Measurements from ENCODE around the gene PRKAR1B. TPM values are rescaled to one million over a fixed set of nuclear protein-coding genes. Genes with fewer than 3 reads are reported as not detected.

The PRKAR1B gene
- polyA plus RNA-seq, 1 of the 3 experiments (the other 2 are of a cell fraction), result 63.7 TPM

- 90% methylated on average over 5 of the region's 5 CpGs for WGBS (ENCODE audit: low lambda C conversion rate)
- H3K9me2 ChIP-seq, result no peaks in the 10 kb centered on the region
- POLR2A ChIA-PET, result interaction anchor here (0.6 kb wide), 1 partner anchor 73 kb away, joined by 3 read pairs; no protein-coding TSS in a partner anchor
Observed at GRCh38 chr7:738241-738640, 11.2 kb upstream of the PRKAR1B start.

DNA sequence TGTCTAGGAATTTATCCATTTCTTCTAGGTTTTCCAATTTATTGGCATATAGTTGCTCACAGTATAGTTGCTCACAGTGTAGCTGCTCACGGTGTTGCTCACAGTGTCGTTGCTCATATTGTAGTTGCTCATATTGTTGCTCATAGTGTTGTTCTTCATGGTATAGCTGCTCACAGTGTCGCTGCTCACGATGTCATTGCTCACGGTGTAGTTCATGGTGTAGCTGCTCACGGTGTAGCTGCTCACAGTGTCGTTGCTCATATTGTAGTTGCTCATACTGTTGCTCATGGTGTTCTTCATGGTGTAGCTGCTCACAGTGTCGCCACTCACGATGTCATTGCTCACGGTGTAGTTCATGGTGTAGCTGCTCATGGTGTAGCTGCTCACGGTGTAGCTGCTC is 7.7 kb upstream of the PRKAR1B start:
- peaks cover 100% of the 10 kb centered on the region for H3K79me2 ChIP-seq (ENCODE audit: insufficient read depth)
- CTCF ChIA-PET, result interaction anchor here (0.9 kb wide), 1 partner anchor 39 kb away, joined by 3 read pairs; no protein-coding TSS in a partner anchor
- WGBS (ENCODE audit: low lambda C conversion rate), result 96% methylated on average over 11 of the region's 11 CpGs

More at GRCh38 chr7:738241-738640, 11.2 kb upstream of the PRKAR1B start:
- CTCF ChIA-PET, result interaction anchor here (1.4 to 2.2 kb wide), 3 partner anchors 9 to 417 kb away, joined by 4 to 5 read pairs (median 5); no protein-coding TSS in a partner anchor
- Histone ChIP-seq H3K9me3 (peaks cover 10% of the 10 kb centered on the region; the same call in 1 of the 2 replicates), H3F3A (replicated peaks; ENCODE audit: insufficient read depth) (peaks cover 4% of the 10 kb centered on the region), H3K4me1 (ENCODE audit: control insufficient read depth in 1 of 2, insufficient read depth in 2 of 2, low read depth in 1 of 2, low read length in 1 of 2) (no peaks in the 10 kb centered on the region), H4K20me1 (ENCODE audit: insufficient read depth) (peaks cover 16% of the 10 kb centered on the region), H3K4me3 (ENCODE audit: low read depth in 2 of 2, low read length in 1 of 2) (no peak overlapping the region), H3K27me3 (ENCODE audit: insufficient read depth) (no peaks in the 10 kb centered on the region), H2AFZ (ENCODE audit: low read depth) (no peak overlapping the region), H3K36me3 (replicated peaks in 1 of 2; ENCODE audit: control insufficient read depth in 1 of 2, insufficient read depth in 2 of 2, low read length in 1 of 2) (peaks cover 23 to 41% of the 10 kb centered on the region in 2 experiments), H3K4me2 (no peak overlapping the region), H3K9ac (no peak overlapping the region), H3K79me2 (ENCODE audit: insufficient read depth) (peaks cover 68% of the 10 kb centered on the region), H3K27ac (ENCODE audit: low read depth in 2 of 2, low read length in 1 of 2) (no peak overlapping the region)
- DNase-seq, result no peak
- TF ChIP-seq FOXJ3 (CRISPR knock-in tag; IDR thresholded peaks at IDR 0.05) (no peak), YY1 (IDR thresholded peaks at IDR 0.05; ENCODE audit: low read depth) (no peak), RFX5 (IDR thresholded peaks at IDR 0.05; ENCODE audit: low read length) (no peak), GATA2 (CRISPR knock-in tag; IDR thresholded peaks at IDR 0.05) (no peak), FOSL2 (IDR thresholded peaks at IDR 0.05; ENCODE audit: borderline replicate concordance, low read depth) (no peak)

More for the DNA sequence above, 7.7 kb upstream of the PRKAR1B start:
- H4K20me1 ChIP-seq (ENCODE audit: insufficient read depth), result peaks cover 13% of the 10 kb centered on the region
- peaks cover 0 to 4% of the 10 kb centered on the region in 2 experiments; a peak in 1 of 4 replicates for H3K4me1 ChIP-seq (ENCODE audit: control insufficient read depth in 1 of 2, insufficient read depth in 2 of 2, low read depth in 1 of 2, low read length in 1 of 2)
- no peak for DNase-seq
- POLR2A ChIA-PET, result interaction anchor here (1.1 kb wide), 1 partner anchor 33 kb away, joined by 5 read pairs; no protein-coding TSS in a partner anchor
- peaks cover 4% of the 10 kb centered on the region for H3F3A ChIP-seq (replicated peaks; ENCODE audit: insufficient read depth)
- H3K4me3 ChIP-seq (ENCODE audit: low read depth in 2 of 2, low read length in 1 of 2), result no peak overlapping the region
- H3K9me3 ChIP-seq, result peaks cover 10% of the 10 kb centered on the region; the same call in 1 of the 2 replicates
- H3K9ac ChIP-seq, result no peak overlapping the region
- no peaks in the 10 kb centered on the region for H3K27me3 ChIP-seq (ENCODE audit: insufficient read depth)
- TF ChIP-seq MXI1 (IDR thresholded peaks at IDR 0.05; ENCODE audit: low read depth, low read length), result no peak
- no peak for TF ChIP-seq TEAD4 (IDR thresholded peaks at IDR 0.05; ENCODE audit: borderline replicate concordance, insufficient read depth)
- no peak for TF ChIP-seq EP300 (IDR thresholded peaks at IDR 0.05; ENCODE audit: borderline replicate concordance in 1 of 2, low read depth in 1 of 2, low read length in 1 of 2)
- no peak for TF ChIP-seq SMC3 (IDR thresholded peaks at IDR 0.05; ENCODE audit: low read depth, low read length)
- no peak for TF ChIP-seq JUND (IDR thresholded peaks at IDR 0.05)
- TF ChIP-seq, protein P1, sequence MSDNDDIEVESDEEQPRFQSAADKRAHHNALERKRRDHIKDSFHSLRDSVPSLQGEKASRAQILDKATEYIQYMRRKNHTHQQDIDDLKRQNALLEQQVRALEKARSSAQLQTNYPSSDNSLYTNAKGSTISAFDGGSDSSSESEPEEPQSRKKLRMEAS (IDR thresholded peaks at IDR 0.05; ENCODE audit: low read depth), result no peak
- no peak for TF ChIP-seq ZBTB33 (IDR thresholded peaks at IDR 0.05; ENCODE audit: borderline replicate concordance, low read depth)
- no peak for TF ChIP-seq ELF1 (IDR thresholded peaks at IDR 0.05)
- no peak for TF ChIP-seq FOXM1 (IDR thresholded peaks at IDR 0.05; ENCODE audit: low read depth)
- TF ChIP-seq POLR2AphosphoS5 (IDR thresholded peaks at IDR 0.05; ENCODE audit: low read depth, low read length), result no peak
- TF ChIP-seq YY1 (IDR thresholded peaks at IDR 0.05; ENCODE audit: low read depth), result no peak
- TF ChIP-seq SIN3A (IDR thresholded peaks at IDR 0.05; ENCODE audit: borderline replicate concordance, low read depth, low read length), result no peak
- TF ChIP-seq REST (IDR thresholded peaks at IDR 0.05; ENCODE audit: low read depth, low read length), result no peak
- H3K27ac ChIP-seq (ENCODE audit: low read depth in 2 of 2, low read length in 1 of 2), result no peak overlapping the region
- no peaks in the 10 kb centered on the region for H3K9me2 ChIP-seq
- H2AFZ ChIP-seq (ENCODE audit: low read depth), result no peak overlapping the region
- H3K4me2 ChIP-seq, result no peak overlapping the region
- H3K36me3 ChIP-seq (replicated peaks in 1 of 2; ENCODE audit: control insufficient read depth in 1 of 2, insufficient read depth in 2 of 2, low read length in 1 of 2), result peaks cover 31 to 42% of the 10 kb centered on the region in 2 experiments
